Hematopoietic multipotent progenitor cell treated with erythropoietin and hydrocortisone succinate and interleukin-3 and kit ligand, for 15 days (in vitro differentiated cells): ENCODE measurements around the gene VSTM4.

Experiments used
- DNase-seq: peaks from one replicate; pipeline ENCODE4 v3.0.0-alpha.2; 2015; ENCODE audit warnings: low spot score

Gene VSTM4

DNA sequence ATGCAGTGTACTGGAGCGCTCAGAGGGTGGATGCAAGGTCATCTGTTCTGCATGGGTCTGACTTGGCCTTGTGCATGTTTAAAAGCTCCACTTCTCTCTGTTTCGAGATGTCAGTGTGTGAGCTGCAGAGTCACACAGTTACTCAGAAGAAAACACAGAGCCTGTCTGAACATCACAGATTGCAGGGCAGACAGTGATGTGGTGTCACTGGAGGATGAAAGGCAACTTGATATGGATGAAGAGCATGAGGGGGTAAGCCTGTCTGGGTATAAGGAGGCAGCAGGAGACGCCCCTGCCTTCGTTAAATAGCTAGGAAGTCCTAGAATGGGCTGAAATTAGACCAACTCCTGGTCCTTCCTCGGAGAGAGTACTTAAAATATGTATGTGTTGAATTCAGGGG is 108.2 kb downstream of the VSTM4 start:
- no peak for DNase-seq

DNA sequence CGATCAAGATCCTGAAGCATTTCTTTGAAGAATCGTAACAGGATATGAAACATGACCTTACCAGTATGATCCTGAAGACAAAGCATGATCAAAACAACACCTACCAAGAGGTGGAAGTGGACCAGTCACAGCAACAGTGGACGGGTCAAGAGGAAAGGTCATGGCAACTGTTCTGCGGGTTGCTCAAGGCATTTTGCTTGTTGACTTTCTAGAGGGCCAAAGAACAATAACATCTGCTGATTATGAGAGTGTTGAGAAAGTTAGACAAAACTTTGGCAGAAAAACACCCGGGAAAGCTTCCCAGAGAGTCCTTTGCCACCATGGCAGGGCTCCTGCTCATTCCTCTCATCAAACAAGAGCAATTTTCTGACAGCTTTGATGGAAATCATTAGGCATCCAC is 110.1 kb downstream of the VSTM4 start:
- DNase-seq, result no peak

DNA sequence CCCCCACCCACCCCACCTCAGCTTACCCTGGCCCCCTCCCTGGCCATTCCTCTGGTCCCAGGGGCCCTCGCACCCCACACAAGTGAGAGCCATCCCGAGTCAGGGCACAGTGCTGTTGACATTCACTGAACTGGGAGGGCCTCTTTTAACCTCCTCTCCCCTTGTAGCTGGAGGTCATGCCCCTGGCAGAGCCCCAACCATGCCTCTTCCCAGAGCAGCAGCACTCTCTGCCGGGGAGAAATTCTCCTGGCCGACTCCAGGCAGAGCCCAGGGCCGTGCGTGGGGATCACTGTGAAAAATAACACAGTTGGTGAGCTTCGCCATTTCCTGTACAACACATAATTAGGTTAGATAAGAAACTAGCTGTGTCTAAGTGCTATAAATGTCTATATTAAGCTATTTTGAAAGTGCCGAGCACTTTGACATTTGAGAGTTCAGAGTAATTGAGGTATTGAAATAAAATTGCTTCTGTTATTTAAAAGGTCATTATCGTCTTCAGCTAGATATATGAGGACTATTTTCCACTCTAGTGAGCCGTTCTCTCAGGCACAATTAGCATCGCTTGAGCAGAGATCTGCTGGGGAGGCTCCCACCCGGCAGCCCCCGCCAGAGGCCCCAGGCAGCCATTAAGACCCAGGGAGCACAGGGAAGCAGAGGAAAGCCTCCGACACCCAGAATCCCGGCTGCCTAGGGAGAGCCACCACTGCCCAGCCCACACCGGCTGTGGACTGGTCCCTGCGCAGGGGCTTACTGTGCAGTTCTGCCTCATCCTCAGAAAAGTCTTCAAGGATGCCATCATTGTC is 113.3 kb downstream of the VSTM4 start:
- no peak for DNase-seq

DNA sequence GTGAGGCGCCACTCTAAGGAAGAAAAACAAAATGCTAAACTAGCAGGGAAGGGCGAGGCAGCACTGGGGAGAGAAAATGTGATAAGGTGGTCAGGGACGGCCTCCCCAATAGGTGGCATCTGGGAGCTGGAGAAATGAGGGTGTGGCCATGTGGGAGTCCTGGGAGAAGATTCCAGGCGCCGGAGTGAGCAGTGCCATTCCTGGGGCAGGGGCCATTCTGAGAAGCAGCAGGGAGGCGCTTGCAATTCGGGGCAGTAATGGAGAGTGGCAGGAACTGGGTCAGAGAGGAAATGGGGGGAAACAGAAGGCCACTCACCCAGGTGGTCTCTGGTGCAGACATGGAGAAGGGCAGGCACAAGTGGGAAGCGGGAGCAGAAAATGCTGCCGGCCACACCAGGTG is 113.9 kb downstream of the VSTM4 start:
- DNase-seq, result no peak

DNA sequence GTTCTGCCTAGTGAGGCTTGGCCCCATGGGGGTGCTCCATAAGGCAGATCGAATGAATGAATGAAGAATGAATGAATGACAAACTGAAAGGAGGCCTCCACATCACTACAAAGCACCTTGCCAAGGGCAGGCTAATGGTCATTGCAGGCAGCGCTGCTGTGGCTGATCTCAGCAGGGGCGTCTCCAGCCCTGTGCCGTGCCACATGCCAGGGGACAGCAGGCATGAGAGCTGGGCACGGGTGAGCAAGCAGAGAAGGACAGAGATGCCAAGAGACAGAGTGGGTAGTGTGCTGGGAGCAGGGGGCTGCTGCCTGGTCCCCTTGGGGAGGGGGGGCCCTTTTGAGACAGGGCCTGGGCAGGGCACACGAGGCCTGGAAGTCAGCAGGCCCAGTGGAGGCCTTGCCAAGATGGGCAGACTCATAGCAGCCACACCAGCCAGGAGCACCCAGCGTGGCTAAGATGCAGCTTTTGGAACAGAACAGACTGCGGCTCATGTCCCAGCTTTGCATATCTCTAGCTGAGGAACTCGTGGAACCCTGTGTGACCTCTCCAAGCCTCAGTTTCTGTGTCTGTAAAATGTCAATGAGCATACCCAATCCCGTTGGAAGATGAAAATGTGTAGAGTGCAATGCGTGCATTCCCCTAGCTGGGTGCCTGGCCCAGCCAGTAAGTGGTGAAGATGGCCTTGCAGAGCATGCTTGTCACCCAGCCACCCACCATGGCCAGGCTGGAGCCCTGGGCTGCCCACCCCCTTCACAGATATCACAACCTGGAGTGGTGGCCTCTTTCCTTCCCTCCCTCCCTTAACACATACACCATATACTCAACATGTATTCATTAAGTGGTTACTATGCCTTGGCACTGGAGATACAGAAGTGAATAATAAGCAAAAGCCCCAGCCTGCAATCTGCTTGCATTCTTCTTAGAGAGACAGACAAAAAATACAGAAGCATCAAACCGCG is 114.6 kb downstream of the VSTM4 start:
- no peak for DNase-seq

DNA sequence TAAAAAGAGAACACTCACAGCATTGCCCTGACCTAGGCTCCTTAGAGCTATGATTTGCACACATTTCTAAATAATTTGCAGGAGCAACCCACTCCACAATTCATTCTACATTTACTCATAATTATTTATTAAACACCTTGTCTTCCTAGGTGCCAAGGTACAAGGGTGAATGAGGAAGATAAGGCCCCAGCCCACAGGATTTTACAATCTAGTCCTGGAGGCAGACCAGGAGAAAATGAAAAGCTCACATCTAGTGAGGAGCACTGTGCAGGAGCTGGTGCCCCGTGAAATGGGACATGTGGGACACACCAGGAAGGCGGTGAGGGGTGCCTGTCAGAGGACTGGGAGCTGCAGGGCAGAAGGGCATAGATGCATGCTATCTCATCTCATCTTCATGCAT is 116.0 kb downstream of the VSTM4 start:
- no peak for DNase-seq

DNA sequence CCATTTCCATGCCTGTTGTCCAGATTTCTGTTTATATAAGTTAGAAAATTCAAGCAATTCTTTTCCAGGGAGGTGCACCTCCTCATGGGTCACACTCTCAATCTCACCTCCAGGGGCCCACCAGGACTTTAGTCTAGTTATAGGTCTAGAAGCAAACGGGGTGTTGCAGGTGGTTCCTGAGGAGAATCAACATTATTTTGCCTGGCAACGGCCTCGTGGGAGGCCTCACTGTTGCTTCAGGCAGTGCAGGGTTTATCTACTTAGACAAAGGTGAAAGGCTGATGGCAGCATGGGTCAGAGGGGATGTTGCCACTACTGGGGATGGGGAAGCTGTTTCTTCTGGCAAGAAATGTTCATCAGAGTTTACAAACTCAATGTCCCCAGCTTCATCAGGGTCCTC is 119.0 kb downstream of the VSTM4 start:
- no peak for DNase-seq

DNA sequence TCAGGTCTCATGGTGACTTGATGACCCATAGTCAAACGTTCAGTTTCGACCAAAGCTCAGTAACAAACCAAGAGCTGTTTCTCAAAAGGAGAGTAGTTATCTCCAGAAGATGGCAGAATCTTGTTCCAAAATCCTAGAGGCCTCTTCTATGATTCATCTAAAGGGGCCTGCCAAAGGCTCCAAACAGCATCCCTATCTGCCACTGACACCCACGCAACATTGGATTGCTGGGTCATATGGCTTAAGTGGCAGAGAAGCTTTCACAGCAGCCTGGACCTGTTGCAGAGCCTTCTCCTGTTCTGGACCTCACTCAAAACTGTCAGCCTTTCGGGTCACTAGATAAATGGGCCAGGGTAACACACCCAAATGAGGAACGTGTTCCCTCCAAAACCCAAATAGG is 121.7 kb downstream of the VSTM4 start:
- DNase-seq, result no peak

DNA sequence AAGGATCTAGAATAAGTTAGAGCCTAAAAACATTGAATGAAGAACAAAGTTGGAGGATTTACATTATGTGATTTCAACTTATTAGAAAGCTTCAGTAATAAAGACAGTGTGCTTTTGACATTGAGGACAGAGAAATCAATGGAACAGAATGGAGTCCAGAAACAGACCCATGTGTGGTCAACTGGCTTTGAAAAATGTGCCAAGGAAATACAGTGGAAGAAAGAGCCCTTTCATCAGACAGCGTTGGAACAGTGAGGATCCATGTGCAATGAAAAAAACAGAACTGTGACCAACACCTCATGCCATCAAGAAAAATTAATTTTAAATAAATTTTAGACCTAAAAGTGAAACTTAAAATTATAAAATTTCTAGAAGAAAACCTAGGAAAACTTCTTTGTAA is 125.1 kb downstream of the VSTM4 start:
- no peak for DNase-seq

DNA sequence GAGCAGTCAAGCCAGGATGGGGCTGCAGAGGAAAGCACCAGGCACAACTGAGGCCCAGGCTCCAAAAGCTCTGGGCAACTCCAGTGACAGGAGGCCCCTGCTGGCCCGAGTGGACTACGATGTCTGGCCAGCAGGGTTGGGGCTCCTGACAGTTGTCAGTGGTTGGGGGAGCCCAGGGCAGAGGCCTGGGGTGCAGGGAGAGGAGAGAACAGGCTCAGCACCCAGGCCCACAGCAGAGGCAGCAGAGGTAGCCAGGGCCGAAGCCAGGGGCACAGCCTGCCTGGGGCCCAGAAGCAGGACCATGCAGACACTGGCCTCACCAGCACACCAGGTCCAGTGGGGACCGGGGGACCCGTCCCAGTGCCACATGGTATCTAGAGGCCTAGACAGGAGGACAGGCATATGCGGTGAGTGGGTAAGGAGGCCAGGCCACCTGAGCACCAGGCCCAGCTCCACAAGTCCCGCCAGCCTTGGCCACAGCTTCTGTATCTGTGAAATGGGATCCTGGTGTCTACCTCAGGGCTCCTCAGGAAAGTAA is 129.6 kb downstream of the VSTM4 start:
- no peak for DNase-seq

DNA sequence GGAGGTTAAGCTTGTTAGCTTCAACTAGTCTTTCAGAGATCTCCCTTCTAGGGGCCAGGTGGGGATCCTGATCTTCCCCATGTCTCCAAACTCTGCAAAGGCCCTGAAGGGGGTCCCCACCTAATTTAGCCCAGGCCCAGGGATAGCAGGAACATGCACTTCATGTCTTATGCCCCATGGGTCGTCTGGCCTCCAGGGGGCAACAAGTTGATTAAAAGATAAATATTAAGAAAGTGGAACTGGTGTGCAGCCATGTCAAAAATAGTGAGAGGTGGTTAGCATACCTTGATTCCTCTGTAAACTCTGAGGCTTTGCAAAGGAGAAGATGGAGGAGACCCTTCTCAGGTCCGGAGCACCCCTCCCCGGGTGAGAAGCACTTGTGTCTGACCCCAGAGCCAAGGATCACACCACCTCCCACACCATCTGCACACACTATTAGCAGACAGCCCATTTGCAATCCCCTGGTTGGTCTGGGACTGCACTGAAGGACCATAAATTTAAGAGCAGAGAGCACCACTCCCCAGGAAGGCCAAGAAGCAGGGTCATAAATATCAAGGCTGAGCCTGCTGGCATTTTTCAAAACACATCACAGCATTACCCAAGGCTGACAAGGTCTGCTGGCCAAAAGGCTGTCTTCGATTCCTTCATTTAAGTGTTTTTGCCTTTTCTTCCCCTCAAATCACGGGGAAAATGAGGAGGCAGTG is 131.5 kb downstream of the VSTM4 start:
- DNase-seq, result no peak

DNA sequence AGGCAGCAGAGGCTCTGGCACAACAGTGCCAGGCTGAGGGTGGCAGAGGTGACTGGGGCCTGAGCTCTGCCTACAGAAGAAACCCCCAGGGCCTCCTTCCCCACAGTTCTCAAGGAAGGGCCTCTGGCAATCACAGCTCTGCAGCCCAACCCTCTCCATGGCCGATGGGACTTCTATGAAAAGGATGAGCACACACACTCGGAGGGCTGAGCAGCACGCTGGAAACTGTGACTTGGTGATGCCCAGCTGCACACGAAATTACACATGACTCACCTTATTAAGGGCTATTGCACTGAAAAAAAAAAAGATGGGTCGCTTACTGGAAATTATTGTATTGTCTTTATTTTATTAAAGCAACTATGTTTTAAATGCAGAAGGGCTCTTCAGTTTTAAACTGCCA is 132.7 kb downstream of the VSTM4 start:
- DNase-seq, result no peak

DNA sequence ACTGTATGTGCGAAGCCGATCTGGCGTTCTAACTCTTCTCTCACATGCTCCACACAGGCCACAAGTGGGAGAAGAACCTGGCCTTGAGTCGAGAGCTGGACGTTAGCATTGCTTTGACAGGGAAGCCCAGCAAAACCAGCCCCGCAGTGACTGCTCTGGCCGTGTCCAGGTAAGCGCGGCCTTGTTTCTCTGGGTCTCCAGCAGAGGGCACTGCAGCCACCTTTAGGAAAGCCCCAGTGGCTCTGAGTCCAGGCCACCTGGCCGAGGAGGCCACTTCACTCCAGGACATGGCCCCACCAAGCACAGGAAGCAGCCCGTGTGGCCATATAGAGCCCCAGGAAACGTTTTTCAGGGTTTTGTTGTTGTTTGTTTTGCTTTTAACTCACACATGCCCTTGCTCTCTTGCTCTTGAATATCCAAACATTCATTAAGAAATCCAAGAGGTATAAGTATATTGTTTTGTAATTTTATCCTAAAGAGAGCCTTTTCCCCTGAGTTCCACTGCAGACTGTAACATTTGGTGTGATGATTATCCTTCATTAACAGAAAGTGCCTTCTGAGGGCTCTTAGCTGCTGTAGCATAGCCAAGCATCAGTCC is 133.9 kb downstream of the VSTM4 start:
- DNase-seq, result peak; percentile 13

DNA sequence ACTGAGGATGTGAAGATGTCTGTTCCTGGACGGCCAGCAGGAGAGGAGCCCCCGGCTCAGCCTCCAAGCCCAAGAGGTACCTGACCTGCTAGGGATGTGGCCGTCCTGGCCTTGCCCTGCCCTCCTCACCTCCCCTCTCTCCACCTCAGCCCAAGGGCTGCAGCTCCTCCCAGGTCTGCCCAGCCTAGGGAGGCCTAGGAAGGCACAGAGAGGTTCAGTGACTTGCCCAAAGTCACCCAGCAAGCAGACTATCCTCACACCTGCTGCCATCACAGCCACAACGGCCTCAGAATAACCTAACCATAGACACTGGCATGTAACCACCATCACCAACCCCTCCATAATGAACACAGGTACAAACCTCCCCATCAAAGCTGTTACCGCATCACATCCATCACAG is 137.0 kb downstream of the VSTM4 start:
- no peak for DNase-seq

DNA sequence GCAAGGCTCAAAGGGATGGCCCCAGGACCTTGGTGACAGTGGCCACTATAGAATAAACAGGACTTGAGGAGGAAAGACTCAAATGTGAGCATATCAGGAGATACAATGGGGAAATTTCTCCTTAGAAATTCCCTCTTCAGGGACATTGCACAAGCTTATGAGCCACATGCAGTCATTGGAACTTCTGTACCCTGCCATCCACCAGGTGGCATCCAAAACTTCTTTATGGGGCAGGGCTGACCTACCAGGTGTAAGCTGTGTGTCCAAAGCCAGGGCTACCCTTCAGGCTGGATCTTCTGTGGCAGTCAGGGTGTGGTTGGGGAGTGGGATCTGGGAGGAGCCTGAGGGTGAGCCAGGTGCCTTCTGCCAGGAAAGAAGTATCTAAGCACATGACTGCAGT is 139.1 kb downstream of the VSTM4 start:
- DNase-seq, result no peak

DNA sequence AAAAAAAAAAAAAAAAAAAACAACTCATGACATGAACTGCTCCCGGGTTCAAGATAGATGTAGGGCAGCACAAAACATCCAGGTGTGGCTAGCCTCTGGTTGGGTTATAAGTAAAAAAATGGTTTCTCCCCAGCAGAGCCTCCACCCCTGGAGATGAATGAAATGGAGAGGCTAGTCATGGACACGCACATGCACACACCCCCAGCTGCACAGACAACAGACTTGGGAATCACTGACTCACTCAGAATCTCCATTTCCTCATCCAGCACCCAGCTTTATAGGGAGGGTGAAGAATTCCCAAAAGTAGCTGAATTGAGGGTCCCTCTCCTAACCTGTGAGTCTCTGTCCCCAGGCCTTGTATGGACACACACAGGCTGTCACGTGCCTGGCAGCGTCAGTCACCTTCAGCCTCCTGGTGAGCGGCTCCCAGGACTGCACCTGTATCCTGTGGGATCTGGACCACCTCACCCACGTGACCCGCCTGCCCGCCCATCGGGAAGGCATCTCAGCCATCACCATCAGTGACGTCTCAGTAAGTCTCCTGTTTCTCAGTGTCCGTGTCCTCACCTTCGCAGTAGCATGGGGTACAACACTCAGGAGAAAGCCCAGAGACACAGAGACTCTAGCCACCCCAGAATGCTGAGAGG is 140.7 kb downstream of the VSTM4 start:
- DNase-seq, result no peak

DNA sequence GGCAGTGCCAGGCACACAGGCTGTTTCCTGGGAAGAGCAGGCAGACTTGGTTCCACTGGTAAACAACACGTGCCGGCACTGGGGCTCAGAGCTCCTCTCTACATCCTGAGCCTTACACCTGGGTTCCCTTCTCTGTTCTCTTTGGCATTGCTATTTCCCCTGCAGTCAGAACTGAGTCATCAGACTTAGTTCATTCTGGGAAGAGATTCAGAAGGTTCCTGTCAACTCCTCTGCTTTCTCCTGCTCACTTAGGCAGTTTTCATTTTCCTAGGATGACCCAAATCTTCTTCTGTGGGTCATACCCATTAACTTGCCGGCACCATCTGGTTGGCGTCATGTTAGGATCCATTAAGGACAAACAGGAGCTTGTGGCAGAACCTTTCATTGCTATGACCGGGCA is 142.3 kb downstream of the VSTM4 start:
- no peak for DNase-seq

DNA sequence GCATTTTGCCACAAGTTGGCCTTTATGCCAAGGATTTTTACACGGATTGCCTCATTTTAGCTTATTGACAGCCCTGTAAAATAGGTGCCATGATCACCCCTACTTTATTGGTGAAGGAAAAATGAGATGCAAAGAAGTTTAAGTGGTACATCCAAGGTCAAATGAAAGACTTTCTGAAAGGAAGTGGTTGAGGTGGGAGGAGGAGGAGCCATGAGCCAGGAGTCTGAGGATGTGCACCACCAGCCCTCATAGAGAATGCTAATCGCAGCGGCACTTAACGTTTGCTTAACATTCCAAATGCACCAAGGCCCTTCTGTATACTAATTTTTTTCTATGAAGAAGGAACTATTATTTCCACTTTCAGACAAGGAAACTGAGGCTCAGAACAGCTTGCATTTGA is 144.7 kb downstream of the VSTM4 start:
- no peak for DNase-seq

DNA sequence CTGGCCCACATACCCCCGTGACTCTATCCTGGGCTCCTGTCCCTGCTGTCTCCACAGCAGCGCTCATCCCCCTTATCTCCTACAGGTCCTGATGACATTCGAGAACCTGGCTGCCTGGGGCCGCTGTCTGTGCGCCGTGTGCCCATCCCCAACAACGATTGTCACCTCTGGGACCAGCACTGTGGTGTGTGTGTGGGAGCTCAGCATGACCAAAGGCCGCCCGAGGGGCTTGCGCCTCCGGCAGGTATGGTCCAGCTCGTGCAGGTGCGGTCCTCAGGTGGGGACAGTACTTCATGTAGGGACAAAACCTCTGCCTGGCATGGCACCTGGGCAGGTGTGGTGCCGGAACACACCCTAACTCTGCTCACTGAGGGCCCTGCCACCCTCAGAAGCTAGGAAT is 145.3 kb downstream of the VSTM4 start:
- no peak for DNase-seq

DNA sequence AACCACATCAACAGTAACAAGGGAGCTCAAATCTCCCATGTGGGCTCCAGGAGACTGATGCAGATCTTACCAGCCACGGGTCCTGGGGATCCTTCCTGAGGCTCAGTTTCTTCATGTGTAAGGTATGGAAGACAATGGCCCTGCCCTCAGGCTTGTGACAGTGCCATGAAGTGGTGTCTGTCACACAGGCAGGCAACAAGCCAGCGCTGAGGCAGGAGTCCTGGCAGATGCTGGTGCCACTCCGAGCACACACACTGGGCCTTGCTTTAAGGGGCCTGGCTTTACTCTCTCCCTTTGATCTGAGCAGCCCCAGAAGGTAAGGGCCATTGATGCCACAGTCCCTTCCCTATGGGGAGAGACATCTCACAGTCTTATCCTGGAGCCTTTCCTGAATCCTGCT is 147.3 kb downstream of the VSTM4 start:
- no peak for DNase-seq

DNA sequence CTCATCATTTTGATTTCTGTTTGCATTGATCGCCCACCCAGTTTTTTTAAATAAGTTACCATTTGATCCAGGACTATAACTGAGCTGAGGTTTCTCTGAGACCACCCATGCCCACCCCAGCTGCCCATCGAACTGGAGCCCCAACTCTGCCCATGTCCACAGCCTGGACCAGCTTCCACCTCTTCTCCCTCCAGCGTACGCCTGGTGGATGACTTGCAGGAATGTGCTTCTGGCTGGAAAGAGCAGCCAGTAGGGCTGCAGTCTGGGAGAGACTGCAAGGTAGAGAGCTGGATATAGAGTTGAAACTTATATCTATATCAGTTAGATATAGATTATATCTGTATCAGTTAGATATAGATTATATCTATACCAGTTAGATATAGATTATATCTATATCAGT is 149.9 kb downstream of the VSTM4 start:
- no peak for DNase-seq
